Ovary (tissue), 9 donors: ENCODE data around the gene MTHFR. TPM values are rescaled to one million over a fixed set of nuclear protein-coding genes. Genes with fewer than 3 reads are reported as not detected.
A peak's percentile ranks its signal among the peaks of the same experiment; 100 is the strongest.

Source experiments
- DNase-seq, 5 donors: peaks; one replicate each; pipeline ENCODE4 v3.0.0-alpha.2; 2019 to 2020
- H3K27ac ChIP-seq, 2 donors: fragments of 200-600 bp; one replicate each; pipeline versions ENCODE4 v1.5.1 to v1.8.0; 2019 to 2022
- H3K27me3 ChIP-seq: fragments of 200-600 bp; one replicate; pipeline ENCODE4 v1.8.0; 2022
- H3K36me3 ChIP-seq: fragments of 200-600 bp; sonication (generic); one replicate; pipeline ENCODE4 v1.5.1; 2019
- H3K4me1 ChIP-seq: one replicate; pipeline ENCODE4 v1.8.1; 2013; ENCODE audit warnings: mild to moderate bottlenecking, moderate library complexity; ENCODE audit not compliant: insufficient read depth
- H3K4me3 ChIP-seq: fragments of 200-600 bp; sonication (generic); one replicate; pipeline ENCODE4 v1.5.1; 2017
- H3K9me3 ChIP-seq, 2 donors: fragments of 200-600 bp in 1 of 2; sonication (generic) in 1 of 2; one replicate each; pipeline versions ENCODE4 v1.5.1 to v1.8.1; 2013 to 2019; ENCODE audit warnings: mild to moderate bottlenecking in 1 of 2, moderate library complexity in 1 of 2
- CTCF ChIP-seq, 3 donors: fragments of 450-650 bp in 2 of 3; fragments of 200-600 bp in 1 of 3; IDR thresholded peaks; one replicate each; pipeline versions ENCODE4 v1.5.1 to v1.8.0; 2016 to 2022; ENCODE audit warnings: antibody characterized with exemption in 3 of 3, mild to moderate bottlenecking in 1 of 3
- EP300 ChIP-seq: sonication (generic); formaldehyde crosslinking; IDR thresholded peaks from one replicate; pipeline ENCODE4 v1.6.1; 2017; ENCODE audit warnings: antibody characterized with exemption
- POLR2A ChIP-seq: fragments of 450-650 bp; IDR thresholded peaks from one replicate; pipeline ENCODE4 v1.6.1; 2017; ENCODE audit warnings: antibody characterized with exemption, mild to moderate bottlenecking, moderate library complexity
- WGBS, 3 donors: extraction: QIAGEN DNeasy Blood & Tissue Kit in 1 of 3; methylation state at CpG; one replicate each; pipeline versions ENCODE4 v1.1.5 to v1.1.7; 2013 to 2017; 5-methylcytosine and 5-hydroxymethylcytosine counted together
- intact Hi-C, 4 donors: fragments of 100-400 bp; cut with DNase I; formaldehyde crosslinking; loops; one replicate each; pipeline versions ENCODE4 v1.11.0 to v1.15.1; 2022 to 2023
- polyA plus RNA-seq, 2 donors: library from polyadenylated mRNA; stranded (reverse); fragments of 200-250 nt in 1 of 2; fragments of 350-450 nt in 1 of 2; fragmentation: Illumina TruSeq in 1 of 2; extraction: RNeasy Lipid Tissue Mini Kit (QIAGEN cat#74804) in 1 of 2; gene quantifications; one replicate each; pipeline ENCODE4 v1.2.3, GENCODE V29; 2013 to 2014
- total RNA-seq, 7 donors: library from RNA; depleted of rRNA in 2 of 7; stranded (reverse); fragments of >200 nt in 2 of 7; fragmentation: NEBNext Ultra II Directional in 3 of 7; extraction: Animal tissue kit (Norgen Biotek cat#: 25700) in 3 of 7; gene quantifications; one replicate each; pipeline versions ENCODE4 v1.1.0 to v1.2.4, GENCODE V29; 2016 to 2023
- donor health status: DM: no; HTN: no; CAD: no; lungs with moderate emphysema.
- donor health status: DM: no; HTN: no; CAD: no.
- donor health status: Bipolar disorder and iron deficiency.
- donor health status: DM: yes; HTN: yes; CAD: no.
- donor health status: DM: no; HTN: no; CAD: no.
- donor health status: DM: yes; HTN: yes; CAD: no.

MTHFR gene
- total and polyA plus RNA-seq, 9 donors: 13.1 to 161 (median 55.6) TPM

GRCh38 chr1:11740258-11741192, 65.2 kb downstream of the MTHFR start:
- no peaks in the 10 kb centered on the region for H3K36me3 ChIP-seq
- no peaks in the 10 kb centered on the region for H3K9me3 ChIP-seq
- H3K27ac ChIP-seq: no peak overlapping the region
- WGBS, 3 donors: 61 to 71% (median 68%) methylated on average over 15 of the region's 15 CpGs
- intact Hi-C loops: no loop called here
- H3K4me3 ChIP-seq: no peak overlapping the region
- H3K4me1 ChIP-seq: peaks cover 6% of the 10 kb centered on the region
- H3K27me3 ChIP-seq: no peaks in the 10 kb centered on the region
- no peak for DNase-seq
- TF ChIP-seq EP300 (no peak), POLR2A (no peak), CTCF (IDR thresholded peaks at IDR 0.05) (no peak)

- intact Hi-C loops: loop anchor here in 2 of 4 donors (5.0 to 10.0 kb wide), 2 partner anchors 49 to 56 kb away; no protein-coding TSS in a partner anchor
Observed at GRCh38 chr1:11738783-11739182, 67.0 kb downstream of the MTHFR start.

GRCh38 chr1:11738096-11738495, 67.7 kb downstream of the MTHFR start:
- H3K4me1 ChIP-seq: peaks cover 6% of the 10 kb centered on the region
- no peaks in the 10 kb centered on the region for H3K9me3 ChIP-seq
- no peaks in the 10 kb centered on the region for H3K27me3 ChIP-seq
- no peak overlapping the region for H3K4me3 ChIP-seq
- H3K36me3 ChIP-seq: no peaks in the 10 kb centered on the region
- DNase-seq: no peak
- no peak for TF ChIP-seq POLR2A
- no peak for TF ChIP-seq CTCF (IDR thresholded peaks at IDR 0.05)
- TF ChIP-seq EP300: no peak
- 57 to 70% (median 69%) methylated on average over 2 of the region's 2 CpGs for WGBS, 3 donors
- intact Hi-C loops: loop anchor here in 2 of 4 donors (5.0 to 10.0 kb wide), 2 partner anchors 49 to 57 kb away; no protein-coding TSS in a partner anchor
- H3K27ac ChIP-seq: no peak overlapping the region

More at GRCh38 chr1:11738783-11739182, 67.0 kb downstream of the MTHFR start:
- Histone ChIP-seq H3K27me3 (no peaks in the 10 kb centered on the region), H3K4me1 (peaks cover 6% of the 10 kb centered on the region), H3K27ac (no peak overlapping the region), H3K36me3 (no peaks in the 10 kb centered on the region), H3K4me3 (no peak overlapping the region), H3K9me3 (no peaks in the 10 kb centered on the region)
- no peak for DNase-seq
- no peak for TF ChIP-seq POLR2A
- TF ChIP-seq CTCF (IDR thresholded peaks at IDR 0.05): no peak
- no peak for TF ChIP-seq EP300
- 76 to 89% (median 86%) methylated on average over 6 of the region's 6 CpGs for WGBS, 3 donors

- H3K4me3 ChIP-seq: peak overlapping the region; percentile 69
- H3K27me3 ChIP-seq: no peaks in the 10 kb centered on the region
- H3K36me3 ChIP-seq: no peaks in the 10 kb centered on the region
- TF ChIP-seq POLR2A (peak; percentile 9), CTCF (IDR thresholded peaks at IDR 0.05) (no peak), EP300 (no peak)
- no peaks in the 10 kb centered on the region for H3K9me3 ChIP-seq
- peak in 4 of 5 donors; percentile 42 to 71 (median 66) for DNase-seq
- whole genome bisulfite sequencing, 3 donors: 11 to 15% (median 14%) methylated on average over 15 of the region's 15 CpGs
- intact Hi-C loops: loop anchor here in 2 of 4 donors (5.0 to 10.0 kb wide), 2 partner anchors 50 to 58 kb away; no protein-coding TSS in a partner anchor
- H3K4me1 ChIP-seq: peaks cover 11% of the 10 kb centered on the region
- peak overlapping the region; percentile 61 to 86 for H3K27ac ChIP-seq
Observed at GRCh38 chr1:11736746-11737639, 68.8 kb downstream of the MTHFR start.
